KOPT-K1 (cell line): ENCODE data around the gene BMX.

Experiments used
- H3K27ac ChIP-seq: fragments of 200-600 bp; sonication (generic); 2 replicates; pipeline ENCODE4 v1.5.1; 2016; ENCODE audit warnings: antibody characterized with exemption, mild to moderate bottlenecking, low read depth, low read length; ENCODE audit not compliant: poor library complexity, severe bottlenecking
- H3K36me3 ChIP-seq: fragments of 200-600 bp; sonication (generic); 2 replicates; pipeline ENCODE4 v1.5.1; 2017; ENCODE audit warnings: antibody characterized with exemption, mild to moderate bottlenecking, low read length, moderate library complexity; ENCODE audit not compliant: insufficient read depth
- H3K9me3 ChIP-seq: fragments of 200-600 bp; sonication (generic); 2 replicates; pipeline ENCODE4 v1.5.1; 2017; ENCODE audit warnings: antibody characterized with exemption, low read length, mild to moderate bottlenecking; ENCODE audit not compliant: insufficient read depth, poor library complexity, severe bottlenecking

The BMX gene

DNA sequence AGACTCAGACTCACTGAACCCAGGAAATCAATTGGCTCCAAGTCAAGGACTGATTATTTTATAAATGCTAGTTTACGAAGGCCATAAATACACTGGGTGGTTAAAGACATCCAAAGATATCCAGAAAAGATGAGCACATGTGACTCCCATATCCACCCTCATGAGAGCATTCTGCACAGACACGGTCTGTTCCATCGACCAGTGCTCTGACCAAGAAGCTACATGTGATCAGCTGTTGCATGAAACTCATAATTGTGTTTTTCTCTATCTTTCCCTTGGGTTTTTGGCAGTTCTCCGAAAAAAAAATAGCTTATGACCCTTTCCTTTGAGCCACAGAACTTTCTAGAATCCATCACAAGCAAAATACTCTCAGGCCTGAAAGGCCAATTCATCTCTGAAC, 4.8 kb upstream of the BMX start:
- Histone ChIP-seq H3K27ac (no peak overlapping the region), H3K9me3 (no peaks in the 10 kb centered on the region), H3K36me3 (no peaks in the 10 kb centered on the region)

DNA sequence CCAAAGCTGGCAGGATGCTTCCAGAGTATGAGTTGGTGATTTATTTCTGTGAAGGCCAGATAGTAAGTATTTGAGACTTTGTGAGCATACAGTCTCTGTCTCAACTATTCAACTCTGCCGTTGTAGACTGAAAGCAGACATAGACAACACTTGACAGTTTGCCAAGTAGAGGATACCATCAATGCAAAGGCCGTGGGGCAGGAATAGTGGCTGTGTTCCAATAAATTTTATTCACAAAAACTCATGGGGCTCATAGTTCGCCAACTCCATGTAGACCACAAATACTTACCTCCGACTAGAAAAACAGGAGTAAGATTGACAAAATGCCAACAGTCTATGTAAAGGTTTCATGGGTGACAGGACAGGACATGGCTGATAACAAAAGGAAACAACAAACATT, 3.8 kb upstream of the BMX start:
- Histone ChIP-seq H3K36me3 (no peaks in the 10 kb centered on the region), H3K9me3 (no peaks in the 10 kb centered on the region), H3K27ac (no peak overlapping the region)

- H3K9me3 ChIP-seq: no peaks in the 10 kb centered on the region
- no peaks in the 10 kb centered on the region for H3K36me3 ChIP-seq
- no peak overlapping the region for H3K27ac ChIP-seq
Measured at GRCh38 chrX:15497865-15498264, 2.7 kb upstream of the BMX start.

- Histone ChIP-seq H3K27ac (no peak overlapping the region), H3K9me3 (no peaks in the 10 kb centered on the region), H3K36me3 (no peaks in the 10 kb centered on the region)
Measured at GRCh38 chrX:15498741-15499140, 1.9 kb upstream of the BMX start.

DNA sequence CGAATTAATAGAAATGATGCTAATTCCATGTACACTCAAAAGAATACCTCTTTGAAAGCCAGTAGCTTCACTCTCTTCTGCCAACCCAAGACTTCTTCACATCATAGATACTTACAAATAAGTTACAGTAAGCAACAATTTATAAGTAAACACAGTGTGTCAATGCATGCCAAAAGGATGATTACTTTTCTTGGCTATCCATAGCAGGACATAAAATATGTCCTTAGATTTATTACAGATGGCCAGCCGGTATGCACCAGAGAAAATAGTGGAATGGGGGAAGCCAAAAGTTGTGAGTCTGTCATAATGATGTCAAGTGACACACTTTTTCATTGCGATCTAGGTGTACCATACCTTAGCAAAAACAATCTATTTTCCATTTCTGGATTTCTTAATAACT, 631 bp upstream of the BMX start:
- no peaks in the 10 kb centered on the region for H3K9me3 ChIP-seq
- no peak overlapping the region for H3K27ac ChIP-seq
- no peaks in the 10 kb centered on the region for H3K36me3 ChIP-seq

- no peaks in the 10 kb centered on the region for H3K9me3 ChIP-seq
- H3K36me3 ChIP-seq: no peaks in the 10 kb centered on the region
- H3K27ac ChIP-seq: no peak overlapping the region
Measured at GRCh38 chrX:15501506-15501905, 899 bp downstream of the BMX start.

- Histone ChIP-seq H3K27ac (no peak overlapping the region), H3K36me3 (no peaks in the 10 kb centered on the region), H3K9me3 (no peaks in the 10 kb centered on the region)
Measured at GRCh38 chrX:15504661-15505060, 4.1 kb downstream of the BMX start.

DNA sequence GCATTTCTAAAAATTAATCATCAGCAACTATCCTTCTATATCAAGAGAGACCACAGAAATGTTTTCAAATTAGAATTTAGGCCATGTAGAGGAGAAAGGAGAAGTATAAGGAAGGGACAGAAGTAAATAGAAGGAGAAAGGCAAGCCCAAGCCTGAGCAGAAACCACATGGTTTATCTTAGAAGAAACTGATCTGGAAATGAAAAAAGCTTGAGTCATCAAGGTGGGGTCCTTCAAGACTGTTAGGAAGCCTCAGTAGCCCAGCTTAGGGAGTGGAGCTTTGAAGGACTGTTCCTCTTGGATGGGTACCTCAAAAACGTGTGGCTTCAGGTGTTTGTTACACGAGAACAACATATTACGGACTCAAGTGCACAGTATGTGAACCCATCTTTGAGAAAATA, 4.5 kb downstream of the BMX start:
- Histone ChIP-seq H3K27ac (no peak overlapping the region), H3K9me3 (no peaks in the 10 kb centered on the region), H3K36me3 (no peaks in the 10 kb centered on the region)

GRCh38 chrX:15507005-15507404, 6.4 kb downstream of the BMX start:
- no peaks in the 10 kb centered on the region for H3K36me3 ChIP-seq
- no peak overlapping the region for H3K27ac ChIP-seq
- H3K9me3 ChIP-seq: no peaks in the 10 kb centered on the region

GRCh38 chrX:15509845-15510244, 9.2 kb downstream of the BMX start:
- Histone ChIP-seq H3K36me3 (no peaks in the 10 kb centered on the region), H3K9me3 (no peaks in the 10 kb centered on the region), H3K27ac (no peak overlapping the region)

GRCh38 chrX:15511563-15511962, 11.0 kb downstream of the BMX start:
- no peaks in the 10 kb centered on the region for H3K36me3 ChIP-seq
- no peaks in the 10 kb centered on the region for H3K9me3 ChIP-seq
- no peak overlapping the region for H3K27ac ChIP-seq

- H3K27ac ChIP-seq: no peak overlapping the region
- H3K9me3 ChIP-seq: no peaks in the 10 kb centered on the region
- H3K36me3 ChIP-seq: no peaks in the 10 kb centered on the region
Measured at GRCh38 chrX:15512401-15512965, 11.9 kb downstream of the BMX start.

DNA sequence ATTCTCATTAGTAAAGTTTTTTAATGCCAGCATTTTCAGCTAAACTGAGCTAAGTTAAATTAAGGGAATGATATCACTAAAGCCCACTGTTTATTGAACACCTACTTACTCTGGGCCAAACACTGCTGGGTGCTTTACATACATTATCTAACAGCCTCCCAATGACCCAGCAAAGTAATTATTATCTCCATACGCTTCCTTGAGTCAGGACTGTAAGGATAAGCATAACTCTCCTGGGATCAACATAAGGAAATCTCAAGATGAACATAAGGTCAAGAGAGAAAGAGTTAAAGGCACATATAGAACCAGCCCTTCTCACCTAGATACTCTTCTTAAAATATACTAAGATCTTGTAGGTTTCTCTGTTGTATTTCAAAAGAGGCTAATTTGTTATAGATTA, 13.7 kb downstream of the BMX start:
- Histone ChIP-seq H3K27ac (no peak overlapping the region), H3K9me3 (no peaks in the 10 kb centered on the region)

GRCh38 chrX:15515931-15516330, 15.3 kb downstream of the BMX start:
- no peaks in the 10 kb centered on the region for H3K36me3 ChIP-seq
- H3K9me3 ChIP-seq: no peaks in the 10 kb centered on the region
- no peak overlapping the region for H3K27ac ChIP-seq

More for the DNA sequence above, 13.7 kb downstream of the BMX start:
- H3K36me3 ChIP-seq: no peaks in the 10 kb centered on the region

GRCh38 chrX:15522464-15522863, 21.9 kb downstream of the BMX start:
- no peak overlapping the region for H3K27ac ChIP-seq
- no peaks in the 10 kb centered on the region for H3K9me3 ChIP-seq
- H3K36me3 ChIP-seq: no peaks in the 10 kb centered on the region

DNA sequence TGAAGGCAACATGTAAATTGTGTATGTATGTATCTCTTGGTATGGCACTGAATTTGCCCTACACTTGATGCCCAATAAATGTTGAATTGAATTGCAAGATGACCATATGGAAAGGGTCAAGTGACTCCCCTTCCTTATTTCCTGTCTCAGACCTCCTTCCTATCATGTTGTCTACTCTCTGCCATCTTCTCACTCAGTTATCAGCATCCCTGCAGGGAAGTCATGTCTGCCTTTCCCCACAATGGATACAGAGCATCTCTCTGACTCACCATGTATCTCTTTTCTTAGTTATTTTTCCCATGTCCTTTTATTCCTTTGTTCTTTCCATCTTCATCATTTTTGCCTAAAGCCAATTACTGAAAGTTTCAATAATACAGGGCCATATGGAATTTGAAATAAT, 22.5 kb downstream of the BMX start:
- no peaks in the 10 kb centered on the region for H3K36me3 ChIP-seq
- no peak overlapping the region for H3K27ac ChIP-seq
- H3K9me3 ChIP-seq: no peaks in the 10 kb centered on the region

- Histone ChIP-seq H3K9me3 (no peaks in the 10 kb centered on the region), H3K27ac (no peak overlapping the region), H3K36me3 (no peaks in the 10 kb centered on the region)
Measured at GRCh38 chrX:15524417-15524816, 23.8 kb downstream of the BMX start.
